HepG2 (cell line): ENCODE data around the gene DERL2. TPM values are rescaled to one million over a fixed set of nuclear protein-coding genes. Genes with fewer than 3 reads are reported as not detected.

Experiments used
- ATAC-seq: fragments of 200-7000 bp; cut with Tn5 transposase; 3 replicates; pipeline ENCODE4 v1.9.1; 2020; ENCODE audit warnings: mild to moderate bottlenecking, moderate library complexity
- BruUV-seq: library from RNA; stranded (reverse); fragments of 400-500 nt; replicated peaks from 2 replicates; lab custom pipeline; 2021; lab: Mats Ljungman, UMichigan
- CTCF ChIA-PET: fragments of 300-600 bp; formaldehyde crosslinking; extraction: SDS; loops from one replicate; lab custom pipeline; 2021; ENCODE audit warnings: low total read pairs, inconsistent platforms, low intra/inter-chr PET ratio; lab: Yijun Ruan, JAX
- POLR2A ChIA-PET: fragments of 350-600 bp; sonication (Branson Sonifier 250); formaldehyde crosslinking; loops from one replicate; lab custom pipeline; 2020; ENCODE audit warnings: antibody characterized with exemption, inconsistent platforms; lab: Yijun Ruan, JAX
- DNase-seq: peaks from one replicate; pipeline ENCODE4 v3.0.0-alpha.2; 2015; ENCODE audit warnings: low spot score
- FAIRE-seq: peaks from 3 replicates; lab custom pipeline; 2011; peaks lifted over from hg19 to GRCh38; lab: Jason Lieb, UNC
- H2AFZ ChIP-seq: one replicate; pipeline ENCODE4 v1.6.1; 2011; ENCODE audit warnings: low read length, inconsistent platforms
- H3K27ac ChIP-seq: fragments of 300-600 bp; 3 replicates; pipeline ENCODE4 v1.8.0; 2011; ENCODE audit warnings: mixed run types, mild to moderate bottlenecking, mixed read lengths, low read length, inconsistent platforms; ENCODE audit not compliant: insufficient read depth; ENCODE audit errors: extremely low read length
- H3K27me3 ChIP-seq, 2 experiments: fragments of 200-600 bp in 1 of 2; 2 replicates in 1 of 2; 3 replicates in 1 of 2; pipeline versions ENCODE4 v1.6.0 to v1.8.0; 2011; ENCODE audit warnings: low read length in 2 of 2, mild to moderate bottlenecking in 2 of 2, moderate library complexity in 2 of 2, inconsistent platforms in 1 of 2; ENCODE audit not compliant: insufficient read depth in 2 of 2, control insufficient read depth in 1 of 2
- H3K36me3 ChIP-seq, 2 experiments: fragments of 200-600 bp in 1 of 2; replicated peaks in 1 of 2; 2 replicates in 1 of 2; 3 replicates in 1 of 2; pipeline versions ENCODE4 v1.5.1 to v1.8.0; 2011; ENCODE audit warnings: low read length in 2 of 2, inconsistent platforms in 1 of 2; ENCODE audit not compliant: insufficient read depth in 2 of 2, control insufficient read depth in 1 of 2
- H3K4me1 ChIP-seq: 2 replicates; pipeline ENCODE4 v1.5.1; 2012; ENCODE audit warnings: low read length, inconsistent platforms; ENCODE audit not compliant: insufficient read depth
- H3K4me2 ChIP-seq: 2 replicates; pipeline ENCODE4 v1.6.0; 2011; ENCODE audit warnings: low read depth, low read length, inconsistent platforms
- H3K4me3 ChIP-seq, 3 experiments: fragments of 200-600 bp in 1 of 3; sonication (generic), shearing (Covaris generic) in 1 of 3; replicated peaks in 1 of 3; 2 replicates each; pipeline ENCODE4 v1.5.1; 2011 to 2016; ENCODE audit warnings: low read length in 3 of 3, inconsistent platforms in 2 of 3, low read depth in 2 of 3, mild to moderate bottlenecking in 2 of 3, control low read depth in 1 of 3, mixed read lengths in 1 of 3; ENCODE audit not compliant: insufficient read depth in 1 of 3
- H3K79me2 ChIP-seq: one replicate; pipeline ENCODE4 v1.6.1; 2011; ENCODE audit warnings: low read length, inconsistent platforms; ENCODE audit not compliant: insufficient read depth
- H3K9ac ChIP-seq: 2 replicates; pipeline ENCODE4 v1.6.0; 2011; ENCODE audit warnings: mild to moderate bottlenecking, low read depth, low read length, inconsistent platforms; ENCODE audit not compliant: insufficient read depth
- H3K9me3 ChIP-seq: 2 replicates; pipeline ENCODE4 v1.5.1; 2012; ENCODE audit warnings: mild to moderate bottlenecking, low read length
- H4K20me1 ChIP-seq: 2 replicates; pipeline ENCODE4 v1.6.0; 2011; ENCODE audit warnings: inconsistent platforms, mild to moderate bottlenecking, low read length, moderate library complexity; ENCODE audit not compliant: insufficient read depth
- ATM ChIP-seq: fragments of 450-650 bp; IDR thresholded peaks from 2 replicates; pipeline ENCODE4 v1.7.1; 2017; ENCODE audit warnings: mild to moderate bottlenecking, borderline replicate concordance
- POGK ChIP-seq: sonication (generic); formaldehyde crosslinking; conservative IDR thresholded peaks from 2 replicates; pipeline ENCODE4 v1.8.0; 2022; ENCODE audit warnings: mild to moderate bottlenecking, moderate library complexity, missing genetic modification reagents
- RXRA ChIP-seq: sonication (generic); formaldehyde crosslinking; IDR thresholded peaks from 2 replicates; pipeline ENCODE4 v1.5.1; 2020; ENCODE audit warnings: missing genetic modification reagents
- ZFP36L2 ChIP-seq: sonication (generic); formaldehyde crosslinking; IDR thresholded peaks from 2 replicates; pipeline ENCODE4 v1.4.0; 2020; ENCODE audit warnings: missing genetic modification reagents
- ZKSCAN5 ChIP-seq: sonication (generic); formaldehyde crosslinking; IDR thresholded peaks from 2 replicates; pipeline ENCODE4 v1.5.1; 2020; ENCODE audit warnings: mild to moderate bottlenecking, missing genetic modification reagents
- ZNF207 ChIP-seq: fragments of 450-650 bp; IDR thresholded peaks from 2 replicates; pipeline ENCODE4 v1.6.1; 2016; ENCODE audit warnings: antibody characterized with exemption, borderline replicate concordance
- ZNF484 ChIP-seq: sonication (generic); formaldehyde crosslinking; IDR thresholded peaks from 2 replicates; pipeline ENCODE4 v1.5.1; 2020; ENCODE audit warnings: mild to moderate bottlenecking, low read depth, missing genetic modification reagents, borderline replicate concordance
- ZNF589 ChIP-seq: sonication (generic); formaldehyde crosslinking; conservative IDR thresholded peaks from 2 replicates; pipeline ENCODE4 v1.8.0; 2022; ENCODE audit warnings: mild to moderate bottlenecking, moderate library complexity, missing genetic modification reagents
- WGBS: methylation state at CpG from one replicate; pipeline ENCODE4 v1.1.6; 2017; ENCODE audit warnings: low lambda C conversion rate; 5-methylcytosine and 5-hydroxymethylcytosine counted together
- in situ Hi-C: cut with HindIII; loops from 2 replicates; pipeline ENCODE4 v1.10.0; 2017; ENCODE audit warnings: low pct_unique_long_range_greater_than_20kb; ENCODE audit not compliant: extremely low pct_ligation_motif_present
- intact Hi-C: fragments of 100-400 bp; cut with micrococcal nuclease; formaldehyde crosslinking; loops from one replicate; pipeline ENCODE4 v1.10.0; 2022; ENCODE audit not compliant: unreplicated experiment
- polyA plus RNA-seq, 8 experiments: library from polyadenylated mRNA; depleted of rRNA in 3 of 8; stranded (reverse) in 7 of 8; unstranded in 1 of 8; fragments of >200 nt; fragmentation: Illumina TruSeq in 4 of 8; extraction: Trizol in 4 of 8; gene quantifications; 2 replicates each; pipeline versions ENCODE4 v1.2.1 to v1.2.3, GENCODE V29; 2011 to 2016; ENCODE audit warnings: low read depth in 4 of 8, missing spikeins in 1 of 8, mixed read lengths in 1 of 8; ENCODE audit not compliant: insufficient read depth in 1 of 8
- total RNA-seq, 5 experiments: library from RNA; depleted of rRNA; stranded (reverse); fragments of >200 nt; fragmentation: Illumina TruSeq; extraction: Trizol; gene quantifications; 2 replicates each; pipeline ENCODE4 v1.2.3, GENCODE V29; 2016; ENCODE audit warnings: low read depth in 1 of 5
- TF ChIP-seq, protein P1 (sequence below): sonication (generic); formaldehyde crosslinking; IDR thresholded peaks from 2 replicates; pipeline ENCODE4 v1.4.0; 2020; ENCODE audit warnings: missing genetic modification reagents
- TF ChIP-seq, protein P2 (sequence below), 2 experiments: sonication (generic) in 1 of 2; formaldehyde crosslinking in 1 of 2; IDR thresholded peaks; 2 replicates each; pipeline versions ENCODE4 v1.4.0 to v1.6.1; 2018 to 2020; ENCODE audit warnings: missing genetic modification reagents in 2 of 2, borderline replicate concordance in 1 of 2, low read depth in 1 of 2, mild to moderate bottlenecking in 1 of 2, missing biosample characterization in 1 of 2

The DERL2 gene
- total and polyA plus RNA-seq, 2 of the 13 experiments (the other 11 are each of a cell fraction or from before 2014, with no cell fraction given) = 59.3 to 65.2 TPM

- ChIA-PET CTCF (no interaction called here), POLR2A (interaction anchor here (0.5 to 2.8 kb wide), 19 partner anchors 8 to 1526 kb away, joined by 3 to 51 read pairs (median 5); partner anchors contain the start of genes DHX33, NUP88, RPAIN and SLC13A5)
- in situ Hi-C loops (no loop called here), intact Hi-C loops (no loop called here)
- peak; percentile 72 for FAIRE-seq
- Histone ChIP-seq H3K4me1 (peaks cover 30% of the 10 kb centered on the region), H3K4me2 (peak within 1 kb of the TSS; percentile 91), H3K4me3 (peak within 1 kb of the TSS; percentile 90 to 97 (median 95)), H3K9me3 (no peaks in the 10 kb centered on the region), H3K27ac (peak within 1 kb of the TSS; percentile 100), H2AFZ (no peak within 1 kb of the TSS), H3K79me2 (peaks cover 57% of the 10 kb centered on the region), H3K9ac (peak within 1 kb of the TSS; percentile 96), H3K27me3 (peaks cover 0 to 3% of the 10 kb centered on the region in 2 experiments; a peak in 1 of 5 replicates), H3K36me3 (peaks cover 9 to 46% of the 10 kb centered on the region in 2 experiments), H4K20me1 (no peaks in the 10 kb centered on the region)
- peak; percentile 96 for ATAC-seq
- DNase-seq = peak; percentile 98
- BruUV-seq = TSS peak; percentile 65
- WGBS = under 1% methylated on average over 52 of the region's 77 CpGs
- TF ChIP-seq, protein P1, sequence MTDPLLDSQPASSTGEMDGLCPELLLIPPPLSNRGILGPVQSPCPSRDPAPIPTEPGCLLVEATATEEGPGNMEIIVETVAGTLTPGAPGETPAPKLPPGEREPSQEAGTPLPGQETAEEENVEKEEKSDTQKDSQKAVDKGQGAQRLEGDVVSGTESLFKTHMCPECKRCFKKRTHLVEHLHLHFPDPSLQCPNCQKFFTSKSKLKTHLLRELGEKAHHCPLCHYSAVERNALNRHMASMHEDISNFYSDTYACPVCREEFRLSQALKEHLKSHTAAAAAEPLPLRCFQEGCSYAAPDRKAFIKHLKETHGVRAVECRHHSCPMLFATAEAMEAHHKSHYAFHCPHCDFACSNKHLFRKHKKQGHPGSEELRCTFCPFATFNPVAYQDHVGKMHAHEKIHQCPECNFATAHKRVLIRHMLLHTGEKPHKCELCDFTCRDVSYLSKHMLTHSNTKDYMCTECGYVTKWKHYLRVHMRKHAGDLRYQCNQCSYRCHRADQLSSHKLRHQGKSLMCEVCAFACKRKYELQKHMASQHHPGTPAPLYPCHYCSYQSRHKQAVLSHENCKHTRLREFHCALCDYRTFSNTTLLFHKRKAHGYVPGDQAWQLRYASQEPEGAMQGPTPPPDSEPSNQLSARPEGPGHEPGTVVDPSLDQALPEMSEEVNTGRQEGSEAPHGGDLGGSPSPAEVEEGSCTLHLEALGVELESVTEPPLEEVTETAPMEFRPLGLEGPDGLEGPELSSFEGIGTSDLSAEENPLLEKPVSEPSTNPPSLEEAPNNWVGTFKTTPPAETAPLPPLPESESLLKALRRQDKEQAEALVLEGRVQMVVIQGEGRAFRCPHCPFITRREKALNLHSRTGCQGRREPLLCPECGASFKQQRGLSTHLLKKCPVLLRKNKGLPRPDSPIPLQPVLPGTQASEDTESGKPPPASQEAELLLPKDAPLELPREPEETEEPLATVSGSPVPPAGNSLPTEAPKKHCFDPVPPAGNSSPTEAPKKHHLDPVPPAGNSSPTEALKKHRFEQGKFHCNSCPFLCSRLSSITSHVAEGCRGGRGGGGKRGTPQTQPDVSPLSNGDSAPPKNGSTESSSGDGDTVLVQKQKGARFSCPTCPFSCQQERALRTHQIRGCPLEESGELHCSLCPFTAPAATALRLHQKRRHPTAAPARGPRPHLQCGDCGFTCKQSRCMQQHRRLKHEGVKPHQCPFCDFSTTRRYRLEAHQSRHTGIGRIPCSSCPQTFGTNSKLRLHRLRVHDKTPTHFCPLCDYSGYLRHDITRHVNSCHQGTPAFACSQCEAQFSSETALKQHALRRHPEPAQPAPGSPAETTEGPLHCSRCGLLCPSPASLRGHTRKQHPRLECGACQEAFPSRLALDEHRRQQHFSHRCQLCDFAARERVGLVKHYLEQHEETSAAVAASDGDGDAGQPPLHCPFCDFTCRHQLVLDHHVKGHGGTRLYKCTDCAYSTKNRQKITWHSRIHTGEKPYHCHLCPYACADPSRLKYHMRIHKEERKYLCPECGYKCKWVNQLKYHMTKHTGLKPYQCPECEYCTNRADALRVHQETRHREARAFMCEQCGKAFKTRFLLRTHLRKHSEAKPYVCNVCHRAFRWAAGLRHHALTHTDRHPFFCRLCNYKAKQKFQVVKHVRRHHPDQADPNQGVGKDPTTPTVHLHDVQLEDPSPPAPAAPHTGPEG = peak; percentile 82
- peak; percentile 25; the same call in 1 of the 2 replicates for TF ChIP-seq ZFP36L2
- no peak for TF ChIP-seq ZNF207
- TF ChIP-seq ZNF484 (CRISPR knock-in tag) = no peak
- no peak; the same call in 1 of the 2 replicates for TF ChIP-seq POGK (CRISPR knock-in tag)
- TF ChIP-seq, protein P2, sequence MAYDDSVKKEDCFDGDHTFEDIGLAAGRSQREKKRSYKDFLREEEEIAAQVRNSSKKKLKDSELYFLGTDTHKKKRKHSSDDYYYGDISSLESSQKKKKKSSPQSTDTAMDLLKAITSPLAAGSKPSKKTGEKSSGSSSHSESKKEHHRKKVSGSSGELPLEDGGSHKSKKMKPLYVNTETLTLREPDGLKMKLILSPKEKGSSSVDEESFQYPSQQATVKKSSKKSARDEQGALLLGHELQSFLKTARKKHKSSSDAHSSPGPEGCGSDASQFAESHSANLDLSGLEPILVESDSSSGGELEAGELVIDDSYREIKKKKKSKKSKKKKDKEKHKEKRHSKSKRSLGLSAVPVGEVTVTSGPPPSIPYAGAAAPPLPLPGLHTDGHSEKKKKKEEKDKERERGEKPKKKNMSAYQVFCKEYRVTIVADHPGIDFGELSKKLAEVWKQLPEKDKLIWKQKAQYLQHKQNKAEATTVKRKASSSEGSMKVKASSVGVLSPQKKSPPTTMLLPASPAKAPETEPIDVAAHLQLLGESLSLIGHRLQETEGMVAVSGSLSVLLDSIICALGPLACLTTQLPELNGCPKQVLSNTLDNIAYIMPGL (CRISPR knock-in tag; IDR thresholded peaks at IDR 0.05; ENCODE audit: borderline replicate concordance in 1 of 2, low read depth in 1 of 2) = peak in 1 of 2 experiments; percentile 66; a peak in 2 of 4 replicates
- peak; percentile 71; the same call in 1 of the 2 replicates for TF ChIP-seq ZNF589 (CRISPR knock-in tag)
- no peak for TF ChIP-seq ZKSCAN5 (CRISPR knock-in tag)
- TF ChIP-seq ATM = no peak
- TF ChIP-seq RXRA (CRISPR knock-in tag) = peak; percentile 86
Measured at GRCh38 chr17:5486206-5487124, 487 bp upstream of the DERL2 start, which contains the start of gene MIS12. MIS12 (plus strand) TSS chr17:5486566; CDS start chr17:5488863, 2,297 bp downstream.
